OCI-LY1 (cell line): ENCODE measurements around the gene AGAP1.

Experiments
- CTCF ChIP-seq: fragments of 200-600 bp; sonication (generic), shearing (Covaris generic); IDR thresholded peaks from 2 replicates; pipeline ENCODE4 v1.5.1; 2017; ENCODE audit warnings: mild to moderate bottlenecking, antibody characterized with exemption, low read length, moderate library complexity, mixed read lengths
- EZH2 ChIP-seq: fragments of 200-600 bp; sonication (generic), shearing (Covaris generic); IDR thresholded peaks from 2 replicates; pipeline ENCODE4 v1.8.0; 2017; ENCODE audit warnings: borderline replicate concordance, mixed run types, mild to moderate bottlenecking, antibody characterized with exemption, low read length, moderate library complexity, mixed read lengths

- no peak for TF ChIP-seq EZH2
- TF ChIP-seq CTCF: no peak
Observed at GRCh38 chr2:236040600-236041328, 546.9 kb downstream of the AGAP1 start.
